HG03135 (cell line): ENCODE results near the gene GARS1.

Experiments used
- ATAC-seq: cut with Tn5 transposase; IDR thresholded peaks from one replicate; pipeline ENCODE4 v1.9.1; 2021; ENCODE audit warnings: mild to moderate bottlenecking, moderate library complexity; ENCODE audit not compliant: unreplicated experiment

Gene GARS1

DNA sequence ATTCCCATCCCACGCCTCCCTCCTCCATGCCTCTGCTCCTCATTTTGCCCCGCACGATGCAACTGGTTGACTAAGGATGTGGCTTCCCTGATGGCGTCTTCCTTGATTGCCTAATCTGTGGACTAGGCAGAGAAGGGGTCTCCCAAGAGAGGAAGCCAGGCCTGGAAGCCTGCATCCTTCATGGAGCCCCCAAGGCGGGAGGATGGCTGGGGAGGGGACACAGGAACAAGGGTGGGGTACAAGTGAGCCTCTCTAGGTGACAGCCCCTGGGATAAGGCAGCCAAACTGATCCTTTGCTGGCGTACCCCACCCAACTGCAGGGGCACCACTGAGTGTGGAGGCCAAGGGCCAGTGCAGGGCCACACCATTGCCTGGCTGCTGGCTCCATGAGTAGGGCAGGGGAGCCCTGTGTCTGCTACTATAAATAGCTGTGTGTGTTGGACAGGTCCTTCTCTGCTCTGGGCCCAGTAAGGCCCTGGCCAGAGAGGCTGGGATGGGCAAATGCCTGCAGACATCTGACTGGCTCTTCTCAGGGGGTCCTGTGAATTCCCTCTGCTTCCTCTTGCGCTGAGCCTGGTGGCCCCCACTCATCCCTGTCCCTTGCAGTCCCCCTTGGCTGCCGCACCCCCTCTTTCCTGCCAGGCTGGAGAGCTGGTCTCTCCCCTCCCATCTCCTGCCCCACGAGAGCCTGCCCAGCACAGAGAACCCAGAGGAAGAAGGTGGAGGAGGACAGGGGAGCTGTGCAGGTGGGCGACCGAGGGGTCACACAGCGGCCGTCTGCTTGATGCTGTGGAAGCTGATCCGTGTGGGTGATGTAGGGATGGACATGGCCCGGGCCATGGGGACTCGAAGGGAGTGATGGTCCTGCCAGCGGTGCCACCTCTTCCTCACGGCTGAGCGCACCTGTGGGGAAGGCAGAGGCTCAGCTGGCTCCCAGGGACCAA lies 58.3 kb downstream of the GARS1 start:
- no peak for ATAC-seq

DNA sequence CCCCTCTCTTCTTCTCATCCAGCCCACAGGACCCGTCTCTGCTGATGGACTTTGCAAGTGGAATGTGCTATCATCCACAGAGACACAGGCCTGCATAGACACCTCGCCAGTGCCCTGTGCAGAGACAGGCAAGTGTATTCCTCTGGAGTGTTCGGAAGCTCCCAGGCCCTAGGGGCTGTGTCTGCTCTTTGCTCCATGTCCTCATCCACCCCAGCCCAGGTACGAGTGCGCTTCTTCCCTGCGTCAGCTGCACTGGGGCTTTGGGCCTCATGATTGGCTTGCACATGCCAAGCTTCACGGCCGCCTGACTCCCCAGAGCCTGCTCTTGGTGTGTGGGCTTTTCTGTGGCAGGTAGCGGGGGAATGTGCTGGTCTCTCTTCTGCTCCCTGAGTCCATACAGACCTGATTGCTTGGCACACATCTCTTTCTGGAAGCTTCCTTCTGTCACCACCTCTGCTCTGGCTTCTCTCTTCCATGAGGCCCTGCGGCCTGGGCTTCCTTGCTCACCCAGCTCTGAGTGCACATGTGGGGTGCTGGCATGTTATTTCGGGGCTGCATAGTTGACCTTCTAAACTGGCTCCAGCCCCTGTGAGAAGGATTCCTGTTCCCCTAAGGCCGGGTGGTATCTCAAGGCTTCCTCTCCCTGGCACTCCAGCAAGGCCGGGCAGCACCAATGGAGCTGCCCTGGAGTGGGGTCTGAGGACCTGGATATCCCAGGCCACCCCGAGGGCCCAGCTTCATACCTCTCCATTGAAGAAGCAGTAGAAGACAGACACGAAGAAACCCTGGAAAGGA lies 59.8 kb downstream of the GARS1 start:
- ATAC-seq = no peak

DNA sequence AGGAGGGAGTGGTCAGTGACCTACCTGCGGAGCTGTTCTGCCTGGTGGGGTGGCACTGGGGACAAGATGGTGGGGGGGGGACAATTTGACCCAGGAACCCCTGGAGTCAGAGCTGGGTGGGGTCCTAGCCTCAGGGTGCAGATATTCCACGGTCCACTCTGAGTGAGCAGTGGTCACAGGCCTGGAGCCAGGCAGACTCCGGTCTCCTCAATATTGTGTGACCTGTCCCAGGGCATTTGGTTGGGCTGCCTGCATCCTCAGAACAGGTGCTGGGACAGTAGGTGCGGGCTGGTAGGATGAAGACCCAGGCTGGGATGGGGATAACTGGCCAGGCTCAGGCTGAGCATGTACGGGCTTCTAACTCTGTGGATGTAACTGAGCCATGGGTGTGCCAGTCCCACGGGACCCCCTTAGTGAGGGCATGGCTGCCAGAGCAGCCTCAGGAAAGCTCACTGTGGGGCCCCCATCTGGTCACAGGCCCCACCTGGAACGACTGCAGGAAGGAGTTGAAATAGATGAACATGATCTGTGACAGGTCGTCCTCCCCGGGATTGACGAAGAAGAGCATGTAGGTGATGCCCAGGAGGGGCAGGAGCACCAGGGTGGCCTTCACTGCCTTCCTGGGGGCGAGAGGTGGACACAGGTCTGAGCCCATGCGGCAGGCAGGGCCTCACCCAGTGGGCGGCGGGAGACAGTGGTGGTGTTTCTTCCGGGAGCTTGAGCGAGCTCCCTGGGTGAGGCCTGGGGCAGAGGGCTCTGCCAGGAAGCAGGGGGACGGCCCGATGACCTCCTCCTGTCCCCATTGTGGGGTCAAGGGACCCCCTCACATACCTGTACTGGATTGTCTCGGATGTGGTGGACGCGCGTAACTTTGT lies 60.7 kb downstream of the GARS1 start:
- no peak for ATAC-seq

DNA sequence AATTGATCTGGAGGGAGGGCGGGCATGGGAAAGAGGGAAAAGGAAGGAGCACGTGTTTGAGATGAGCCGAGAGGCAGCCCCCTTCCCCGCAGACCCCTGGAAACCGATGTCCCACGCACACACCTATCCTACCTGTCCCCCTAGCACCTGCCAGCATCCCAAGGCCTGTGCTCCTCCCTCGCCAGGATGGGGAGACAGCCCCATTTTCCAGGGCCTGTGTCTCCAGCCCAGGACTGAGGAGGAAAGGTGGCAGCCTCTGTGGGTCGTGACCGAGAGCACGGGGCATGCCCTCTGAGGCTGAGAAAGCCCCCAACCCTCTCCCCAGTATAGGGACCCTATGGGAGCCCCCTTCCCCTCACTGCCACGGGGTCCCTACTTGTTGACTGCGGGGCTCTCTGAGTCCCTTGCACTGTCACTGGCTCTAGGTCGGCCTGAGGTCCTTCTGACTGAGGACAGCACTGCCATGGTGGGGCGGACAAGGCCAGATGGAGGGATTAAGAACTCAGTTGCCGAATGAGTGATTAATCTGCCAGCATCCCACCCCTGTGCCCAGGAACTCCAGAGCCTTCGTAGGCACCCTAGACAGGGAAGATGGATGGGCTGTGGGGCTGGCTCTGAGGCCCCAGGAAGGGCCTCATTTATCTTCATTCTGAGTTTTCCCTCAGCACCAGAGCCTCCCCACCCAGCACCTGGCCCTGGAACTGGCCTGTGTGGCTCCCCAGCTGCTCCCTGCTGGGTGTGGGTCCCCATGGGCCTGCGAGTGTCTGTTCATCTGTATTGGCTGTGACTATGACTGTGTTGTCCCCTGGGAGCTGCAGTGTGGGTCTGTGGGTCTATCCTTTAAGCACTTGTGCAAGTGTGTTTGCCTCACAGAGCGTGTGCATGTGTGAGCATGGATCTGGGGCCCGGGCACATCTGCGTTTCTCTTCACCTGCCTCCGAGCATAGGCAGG lies 61.6 kb downstream of the GARS1 start:
- ATAC-seq = no peak

DNA sequence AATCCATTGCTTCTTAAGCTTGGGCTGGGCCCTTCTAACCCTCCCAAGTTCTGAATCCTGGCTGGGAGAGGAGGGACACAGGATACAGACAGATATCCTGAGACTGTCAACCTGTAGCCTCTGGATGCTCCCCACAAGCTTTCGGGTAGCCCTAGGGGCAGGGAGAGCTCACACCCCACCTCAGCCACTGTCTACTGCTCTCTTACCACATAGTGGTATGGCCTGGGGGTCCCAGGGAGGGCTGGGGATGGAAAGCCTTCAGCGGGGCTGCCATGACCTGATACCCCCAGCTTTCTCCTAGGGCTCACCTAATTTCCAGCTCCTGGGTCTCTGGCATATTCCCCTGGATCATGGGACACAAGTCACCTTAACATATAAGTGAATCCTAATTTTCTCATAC lies 62.5 kb downstream of the GARS1 start:
- no peak for ATAC-seq

DNA sequence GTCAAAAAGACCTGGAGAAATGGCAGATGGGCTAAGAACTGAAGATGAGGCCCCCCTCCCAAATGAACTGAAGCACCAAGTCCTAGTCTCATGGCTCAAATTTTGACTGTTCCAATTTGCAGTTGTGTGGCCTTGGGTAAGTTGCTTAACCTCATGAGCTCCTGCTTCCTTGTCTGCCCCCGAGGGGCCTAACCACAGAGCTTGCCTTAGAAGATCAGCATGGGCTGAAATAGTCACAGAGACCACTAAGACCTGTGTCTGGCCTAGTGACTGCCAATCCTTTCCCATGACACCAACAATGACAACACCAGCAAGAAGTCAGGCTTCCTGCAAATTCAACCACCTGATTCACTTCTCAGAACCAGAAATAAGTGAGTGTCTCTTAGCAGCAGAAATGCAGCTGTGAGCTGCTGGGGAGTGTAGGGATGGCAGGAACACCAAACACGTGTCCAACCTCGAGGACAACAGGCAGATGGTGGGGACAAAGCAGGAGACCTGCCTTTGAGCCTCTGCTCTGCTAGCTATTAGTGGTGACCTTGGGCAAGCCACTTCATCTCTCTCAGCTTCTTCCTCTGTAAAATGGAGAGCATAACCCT lies 63.9 kb downstream of the GARS1 start:
- ATAC-seq = no peak

DNA sequence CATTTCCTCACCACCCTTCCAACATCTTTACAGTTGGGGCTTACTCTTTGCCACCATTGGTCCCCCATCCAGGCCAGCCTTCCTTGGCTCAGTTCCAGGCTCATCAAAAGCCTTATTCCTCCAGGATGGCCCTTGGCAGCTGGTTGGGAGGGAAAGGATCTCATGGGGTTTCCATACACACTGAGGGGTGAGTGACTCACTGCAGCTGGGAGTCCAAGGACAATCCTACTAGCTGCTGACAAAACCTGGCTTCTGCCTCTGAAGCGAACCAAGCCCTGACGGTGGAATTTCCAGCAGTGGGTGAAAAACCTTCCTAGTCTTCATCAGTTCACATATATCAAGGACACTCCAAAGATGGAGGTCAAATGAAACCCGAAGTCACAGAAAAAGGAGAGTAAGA lies 64.6 kb downstream of the GARS1 start:
- no peak for ATAC-seq

DNA sequence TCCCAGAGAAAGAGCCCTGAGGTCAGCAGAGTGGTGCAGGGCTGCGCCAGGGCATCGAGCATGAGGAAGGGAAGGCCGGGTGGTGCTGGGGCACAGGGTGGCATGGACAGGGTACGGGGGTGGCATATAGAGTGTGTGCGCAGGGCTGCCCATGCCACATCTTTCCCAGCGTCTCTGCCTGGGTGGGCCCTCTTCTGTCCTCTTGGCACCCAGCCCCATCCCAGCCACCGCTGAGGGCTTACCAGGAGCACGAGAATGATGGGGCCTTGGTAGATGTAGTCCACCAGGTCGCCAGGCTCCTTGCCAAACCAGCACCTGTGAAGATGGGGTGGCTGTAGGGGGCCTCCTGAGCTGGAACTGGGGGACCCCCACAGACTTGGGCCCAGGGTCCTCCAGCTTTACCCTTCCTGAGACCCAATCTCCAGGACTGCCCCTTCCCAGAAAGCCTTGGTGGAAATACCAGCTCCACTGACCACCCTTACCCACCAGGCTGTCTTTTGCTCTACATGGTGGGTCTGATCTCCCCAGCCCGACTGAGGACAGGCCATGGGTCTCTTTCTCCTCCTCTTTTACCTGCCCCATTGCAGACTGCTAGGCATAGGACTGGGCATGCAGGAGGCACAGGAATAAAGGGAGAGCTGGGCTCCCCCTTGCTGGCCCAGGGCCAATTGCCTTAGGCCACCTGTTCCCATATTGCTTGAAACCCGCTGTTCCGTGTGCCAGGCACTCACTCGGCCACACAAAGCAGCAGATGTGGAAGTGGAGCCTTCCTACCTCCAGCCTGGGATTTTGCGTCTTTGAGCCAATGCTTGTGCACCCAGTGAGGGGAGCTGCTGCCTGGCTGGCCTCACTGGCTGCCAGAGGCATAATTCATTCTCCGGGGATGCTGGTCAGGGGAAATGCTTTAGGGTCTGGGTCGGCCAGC lies 65.9 kb downstream of the GARS1 start:
- ATAC-seq = no peak

DNA sequence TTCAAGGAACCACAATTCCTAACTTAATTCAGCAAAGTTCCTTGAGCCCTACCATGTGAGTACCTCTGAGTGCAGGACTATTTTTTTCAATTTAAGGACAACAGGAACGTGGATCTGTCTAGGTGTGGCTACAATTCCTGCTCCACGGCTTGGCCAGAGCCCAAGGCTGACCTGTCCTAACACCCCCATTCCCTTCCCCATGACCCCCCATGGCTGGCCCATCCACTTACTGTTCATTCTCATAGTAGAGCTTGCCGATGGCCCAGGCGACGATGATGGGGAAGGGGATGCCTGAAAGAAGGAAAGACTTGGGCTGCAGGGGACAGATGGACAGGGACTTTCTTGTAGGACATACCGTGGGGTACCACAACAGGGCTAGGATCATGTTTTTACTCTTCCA lies 67.2 kb downstream of the GARS1 start:
- no peak for ATAC-seq

DNA sequence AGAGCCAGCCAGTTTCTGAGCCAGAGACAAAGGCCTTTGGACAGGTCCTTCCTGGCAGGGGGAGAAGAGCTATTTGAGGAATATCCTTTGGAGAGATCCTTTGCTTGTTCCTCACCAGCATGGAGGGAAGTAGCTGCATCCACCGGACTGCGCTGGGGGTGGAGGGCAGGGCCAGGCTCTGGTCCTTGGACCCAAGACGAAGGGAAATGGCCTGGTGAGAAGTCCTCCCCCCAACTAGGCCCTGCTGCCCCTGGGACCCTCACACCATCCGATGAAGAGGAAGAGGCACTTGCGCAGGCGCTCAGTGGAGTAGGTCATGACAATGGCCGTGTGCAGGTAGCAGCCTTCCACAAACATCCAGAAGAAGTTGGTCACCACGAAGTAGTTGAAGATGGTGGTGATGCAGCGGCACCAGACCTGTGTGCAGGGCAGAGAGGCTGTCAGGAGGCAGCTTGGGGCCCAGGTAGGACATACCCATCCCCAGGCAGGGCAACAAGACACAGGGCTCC lies 67.8 kb downstream of the GARS1 start:
- ATAC-seq = no peak

DNA sequence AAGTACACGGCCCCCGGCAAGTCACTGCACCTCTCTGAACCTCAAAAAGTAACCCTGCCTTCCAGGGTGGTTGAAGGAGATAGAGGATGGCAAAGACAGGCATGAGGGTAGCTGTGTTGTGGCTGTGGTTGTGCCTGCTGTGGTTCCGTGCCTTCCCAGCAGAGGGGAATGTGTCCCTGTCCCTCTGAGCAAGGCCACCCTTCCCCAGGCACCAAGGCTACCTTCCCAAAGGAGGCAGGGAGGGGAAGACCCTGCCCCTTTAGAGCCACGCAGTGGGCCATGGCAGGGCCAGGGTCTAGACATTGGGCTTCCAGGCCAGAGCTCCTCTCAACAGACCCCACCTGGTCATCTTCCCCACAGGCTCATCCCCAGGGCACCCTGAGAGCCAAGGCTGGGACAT lies 68.7 kb downstream of the GARS1 start:
- no peak for ATAC-seq

DNA sequence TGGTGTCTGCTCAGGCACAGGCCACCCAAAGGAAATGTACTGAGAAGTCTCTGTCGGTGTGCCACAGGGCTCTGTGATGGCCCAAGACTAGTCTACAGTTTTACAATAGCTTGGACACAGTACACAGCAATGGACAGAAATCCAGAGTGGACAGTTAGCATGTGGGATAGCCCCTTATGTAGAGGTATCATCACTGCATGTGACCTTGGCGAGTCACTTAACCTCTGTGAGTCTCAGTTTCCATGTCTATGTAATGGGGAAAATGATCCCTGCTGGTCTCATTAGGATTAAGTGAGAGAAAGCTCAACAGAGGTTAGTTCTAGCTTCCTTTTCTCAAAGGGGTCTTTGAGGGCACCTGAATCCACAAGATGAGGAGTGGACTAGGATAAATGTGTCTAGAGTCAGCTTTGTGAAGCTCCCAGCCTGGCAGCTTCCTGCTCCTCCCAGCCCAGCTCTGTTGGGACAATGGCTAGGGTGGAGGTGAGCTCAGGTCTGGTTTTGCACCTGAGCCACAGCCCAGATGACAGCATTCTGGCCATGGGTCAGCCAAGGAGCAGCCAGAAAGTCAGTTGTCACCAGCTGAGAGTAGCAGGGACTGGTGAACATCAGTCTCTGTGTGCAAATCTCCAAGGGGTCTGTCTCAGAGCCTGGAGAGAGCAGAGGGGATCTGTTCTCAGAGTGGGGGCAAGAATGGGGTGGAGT lies 69.7 kb downstream of the GARS1 start:
- ATAC-seq = no peak

DNA sequence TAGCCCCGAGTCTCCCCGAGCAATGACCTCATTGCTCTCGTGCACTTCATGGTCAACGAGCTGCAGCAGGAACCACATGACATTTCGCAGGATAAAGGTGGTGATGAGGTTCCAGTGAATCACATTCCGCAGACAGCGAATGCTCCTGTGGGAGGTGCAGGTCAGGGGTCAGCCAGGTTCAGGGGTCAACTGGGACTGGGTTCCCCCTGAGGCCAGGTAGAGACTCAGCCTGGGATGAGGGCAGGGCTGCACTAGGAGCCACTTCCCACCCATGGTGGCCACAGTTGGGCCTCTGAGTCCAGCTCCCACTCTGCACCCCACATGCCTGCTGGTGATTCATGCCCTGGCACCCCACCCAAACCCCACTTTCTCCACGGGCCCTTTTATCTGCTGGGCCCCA lies 70.4 kb downstream of the GARS1 start:
- ATAC-seq = no peak

DNA sequence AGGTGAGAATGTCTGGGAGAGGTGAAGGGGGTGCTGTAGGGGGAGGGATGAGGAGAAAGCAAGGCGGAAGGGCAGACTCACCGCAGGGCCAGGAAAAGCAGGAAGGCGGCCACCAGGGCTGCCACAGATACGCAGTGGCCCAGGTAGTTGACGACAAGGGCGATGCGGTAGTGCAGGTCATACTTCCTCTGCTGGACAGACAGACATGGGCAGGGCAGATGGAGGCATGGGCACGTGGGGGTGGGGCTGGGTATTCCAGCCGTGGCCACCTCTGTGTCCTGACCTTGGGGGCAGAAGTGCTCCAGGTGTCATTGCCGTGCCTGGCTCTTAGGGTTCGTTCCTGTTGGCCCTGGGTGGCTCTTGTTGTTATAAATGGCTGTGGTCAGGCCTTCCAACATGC lies 70.8 kb downstream of the GARS1 start:
- no peak for ATAC-seq

DNA sequence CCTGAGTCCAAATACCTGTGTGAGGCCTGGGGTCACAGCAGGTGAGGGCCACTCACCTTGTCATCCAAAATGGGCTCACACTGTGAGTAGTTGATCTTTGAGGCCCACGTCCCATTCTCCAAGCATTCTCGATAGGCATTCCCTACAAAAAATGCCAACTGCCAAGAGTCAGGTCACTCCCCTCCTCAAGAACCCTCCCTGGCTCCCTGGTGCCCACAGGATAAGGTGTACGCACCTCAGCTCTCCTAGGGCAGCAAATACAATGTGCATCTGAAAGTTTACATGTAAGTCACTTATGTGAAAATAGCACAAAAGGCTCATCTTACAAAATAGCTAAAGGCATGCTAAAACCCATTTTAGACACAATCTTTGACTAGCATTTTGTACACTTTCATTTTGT lies 72.5 kb downstream of the GARS1 start:
- no peak for ATAC-seq

DNA sequence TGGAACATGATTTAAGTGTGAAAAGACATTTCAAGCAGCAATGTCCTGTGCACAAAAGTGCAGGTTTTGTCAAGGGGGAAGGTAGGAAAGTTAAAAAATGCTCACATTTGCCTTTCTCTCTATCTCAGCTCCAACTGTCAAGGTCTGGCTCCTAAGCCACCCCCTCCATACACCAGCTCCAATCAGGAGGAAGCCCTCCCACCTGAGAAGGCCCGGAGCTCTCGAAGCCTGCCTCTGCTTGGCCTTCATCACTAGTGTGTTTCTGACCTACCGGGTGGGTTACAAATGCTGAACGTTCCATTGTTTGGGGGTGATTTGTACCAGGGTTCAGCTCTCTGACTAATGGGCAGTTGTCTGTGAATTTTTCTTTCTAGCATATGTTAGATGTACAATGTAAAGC lies 73.4 kb downstream of the GARS1 start:
- no peak for ATAC-seq

DNA sequence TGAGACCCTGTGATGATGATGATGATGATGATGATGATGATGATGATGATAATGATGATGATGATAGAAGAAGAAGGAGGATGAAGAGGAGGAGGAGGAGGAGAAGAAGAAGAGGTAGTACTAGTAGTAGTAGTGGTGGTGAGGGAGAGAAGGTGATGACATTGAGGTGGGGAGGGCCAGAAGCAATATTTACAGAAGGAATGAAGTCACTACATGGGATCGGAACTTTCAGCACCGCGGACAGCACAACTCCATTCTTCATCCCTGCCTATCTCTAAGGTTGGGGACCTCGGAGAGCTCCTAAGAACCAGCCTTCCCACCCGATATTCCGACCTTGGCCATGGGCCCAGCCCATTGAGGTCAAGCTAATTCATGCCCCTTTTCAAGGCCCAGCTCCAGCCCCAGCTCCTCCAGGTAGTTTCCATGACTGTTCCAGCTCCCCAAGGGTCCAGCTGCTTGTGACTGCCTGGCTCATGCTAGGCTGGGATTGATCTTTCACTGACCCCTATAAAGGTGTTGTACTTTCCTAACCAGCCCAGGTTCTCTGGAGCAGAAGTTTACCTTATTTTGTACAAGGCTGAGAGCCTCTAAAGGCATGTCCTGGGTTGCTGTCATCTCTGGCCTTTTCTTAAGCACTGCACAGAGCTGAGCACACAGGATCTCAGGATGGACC lies 77.3 kb downstream of the GARS1 start:
- no peak for ATAC-seq
